Measurements from ENCODE around the gene SMIM38.

The SMIM38 gene

GRCh38 chr11:69109101-69109500, 46.6 kb upstream of the SMIM38 start:
- Histone ChIP-seq H3K27me3 (replicated peaks) (no peaks in the 10 kb centered on the region), H3K27ac (no peak overlapping the region), H3K4me3 (ENCODE audit: low read depth, low read length) (no peak overlapping the region), H3K36me3 (replicated peaks) (no peaks in the 10 kb centered on the region)
- no peak for DNase-seq
- in situ Hi-C loops (cut with HindIII; ENCODE audit: low pct_ligation_motif_present, low sequenced_read_pairs) = loop anchor here (25.0 kb wide), 1 partner anchor 553 kb away; no protein-coding TSS in a partner anchor
- TF ChIP-seq, protein P1, sequence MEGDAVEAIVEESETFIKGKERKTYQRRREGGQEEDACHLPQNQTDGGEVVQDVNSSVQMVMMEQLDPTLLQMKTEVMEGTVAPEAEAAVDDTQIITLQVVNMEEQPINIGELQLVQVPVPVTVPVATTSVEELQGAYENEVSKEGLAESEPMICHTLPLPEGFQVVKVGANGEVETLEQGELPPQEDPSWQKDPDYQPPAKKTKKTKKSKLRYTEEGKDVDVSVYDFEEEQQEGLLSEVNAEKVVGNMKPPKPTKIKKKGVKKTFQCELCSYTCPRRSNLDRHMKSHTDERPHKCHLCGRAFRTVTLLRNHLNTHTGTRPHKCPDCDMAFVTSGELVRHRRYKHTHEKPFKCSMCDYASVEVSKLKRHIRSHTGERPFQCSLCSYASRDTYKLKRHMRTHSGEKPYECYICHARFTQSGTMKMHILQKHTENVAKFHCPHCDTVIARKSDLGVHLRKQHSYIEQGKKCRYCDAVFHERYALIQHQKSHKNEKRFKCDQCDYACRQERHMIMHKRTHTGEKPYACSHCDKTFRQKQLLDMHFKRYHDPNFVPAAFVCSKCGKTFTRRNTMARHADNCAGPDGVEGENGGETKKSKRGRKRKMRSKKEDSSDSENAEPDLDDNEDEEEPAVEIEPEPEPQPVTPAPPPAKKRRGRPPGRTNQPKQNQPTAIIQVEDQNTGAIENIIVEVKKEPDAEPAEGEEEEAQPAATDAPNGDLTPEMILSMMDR (IDR thresholded peaks at IDR 0.05; ENCODE audit: low read depth, low read length, missing control alignments) = no peak

- H3K4me3 ChIP-seq (ENCODE audit: low read depth, low read length) = no peak overlapping the region
Observed at GRCh38 chr11:69110451-69110850, 45.3 kb upstream of the SMIM38 start.

DNA sequence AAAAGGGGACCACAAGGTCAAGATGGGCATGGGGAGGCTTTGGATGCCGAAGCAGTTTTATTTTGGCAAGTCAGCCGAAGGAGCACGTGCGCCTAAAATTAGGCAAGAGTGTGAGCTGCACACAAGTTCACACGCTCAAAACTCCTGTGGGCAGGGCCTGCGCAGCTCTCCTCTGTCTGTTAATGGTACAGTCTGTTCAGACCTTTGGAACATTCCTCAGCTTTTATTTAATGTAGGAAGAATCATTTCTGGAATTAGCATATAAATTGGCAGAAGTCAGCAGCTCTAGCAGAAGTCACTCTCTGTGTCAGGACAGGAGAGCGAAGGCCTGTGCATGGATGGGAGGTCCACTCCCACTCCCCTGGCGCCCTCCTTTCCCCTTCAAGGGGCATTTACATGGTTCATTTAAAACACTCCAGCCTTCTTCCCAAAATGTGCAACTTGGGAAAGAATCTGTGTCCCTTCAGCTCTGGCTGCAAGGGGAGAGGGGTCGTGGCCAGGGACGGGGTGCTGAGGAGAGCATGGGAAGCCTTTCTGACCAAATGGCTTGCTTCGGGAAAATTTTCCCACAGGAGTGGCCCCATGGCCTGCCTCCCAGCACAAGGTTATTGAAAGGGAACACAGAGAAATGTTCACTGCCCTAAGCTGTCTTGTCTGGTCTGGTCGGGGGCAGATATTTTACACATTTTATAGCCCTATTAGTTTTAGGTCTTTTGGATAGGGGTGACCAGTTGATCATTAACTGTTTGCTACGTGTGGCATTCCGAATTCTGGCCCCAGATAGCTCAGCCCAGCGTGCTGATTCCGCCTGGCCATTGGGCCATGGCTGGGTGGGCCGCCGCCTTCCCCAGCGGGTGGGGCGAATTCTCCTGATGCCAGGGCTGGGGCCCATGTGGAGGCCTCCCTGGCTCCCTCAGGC, 43.9 kb upstream of the SMIM38 start:
- Histone ChIP-seq H3K36me3 (replicated peaks) (no peaks in the 10 kb centered on the region), H3K27me3 (replicated peaks) (no peaks in the 10 kb centered on the region), H3K27ac (no peak overlapping the region), H3K4me3 (ENCODE audit: low read depth, low read length) (no peak overlapping the region)
- in situ Hi-C loops (cut with HindIII; ENCODE audit: low pct_ligation_motif_present, low sequenced_read_pairs) = loop anchor here (10.0 to 25.0 kb wide), 2 partner anchors 123 to 550 kb away; no protein-coding TSS in a partner anchor
- TF ChIP-seq, protein P1 (IDR thresholded peaks at IDR 0.05; ENCODE audit: low read depth, low read length, missing control alignments) = no peak
- no peak for DNase-seq

More at GRCh38 chr11:69110451-69110850, 45.3 kb upstream of the SMIM38 start:
- TF ChIP-seq, protein P1 (IDR thresholded peaks at IDR 0.05; ENCODE audit: low read depth, low read length, missing control alignments) = no peak
- no peaks in the 10 kb centered on the region for H3K27me3 ChIP-seq (replicated peaks)
- H3K27ac ChIP-seq = no peak overlapping the region
- in situ Hi-C loops (cut with HindIII; ENCODE audit: low pct_ligation_motif_present, low sequenced_read_pairs) = loop anchor here (10.0 to 25.0 kb wide), 2 partner anchors 124 to 552 kb away; no protein-coding TSS in a partner anchor
- DNase-seq = no peak
- H3K36me3 ChIP-seq (replicated peaks) = no peaks in the 10 kb centered on the region

DNA sequence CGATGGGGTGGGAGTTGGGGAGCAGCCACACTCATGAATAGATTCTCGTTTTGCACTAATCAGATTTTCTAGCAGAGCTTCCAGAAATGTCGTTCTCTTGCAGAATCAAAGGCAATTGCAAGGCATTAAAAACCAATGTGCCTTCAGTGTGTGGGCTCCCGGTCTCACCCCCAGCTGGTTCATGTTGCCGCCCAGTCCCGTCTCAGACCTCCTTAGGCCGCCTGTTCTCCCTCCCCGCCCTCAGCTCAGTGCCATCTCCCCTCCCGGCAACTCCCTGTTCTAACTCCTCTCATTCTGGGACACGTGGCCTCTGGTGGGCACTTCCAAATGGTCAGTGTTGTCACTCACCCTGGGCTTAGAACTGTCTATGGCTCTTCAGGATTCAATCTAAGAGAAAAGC, 42.5 kb upstream of the SMIM38 start:
- H3K4me3 ChIP-seq (ENCODE audit: low read depth, low read length) = no peak overlapping the region
- H3K36me3 ChIP-seq (replicated peaks) = no peaks in the 10 kb centered on the region
- no peaks in the 10 kb centered on the region for H3K27me3 ChIP-seq (replicated peaks)
- in situ Hi-C loops (cut with HindIII; ENCODE audit: low pct_ligation_motif_present, low sequenced_read_pairs) = loop anchor here (10.0 to 25.0 kb wide), 2 partner anchors 122 to 549 kb away; no protein-coding TSS in a partner anchor
- TF ChIP-seq, protein P1 (IDR thresholded peaks at IDR 0.05; ENCODE audit: low read depth, low read length, missing control alignments) = no peak
- no peak overlapping the region for H3K27ac ChIP-seq
- DNase-seq = no peak

- in situ Hi-C loops (cut with HindIII; ENCODE audit: low pct_ligation_motif_present, low sequenced_read_pairs) = loop anchor here (10.0 to 25.0 kb wide), 2 partner anchors 121 to 549 kb away; no protein-coding TSS in a partner anchor
- TF ChIP-seq, protein P1 (IDR thresholded peaks at IDR 0.05; ENCODE audit: low read depth, low read length, missing control alignments) = no peak
- DNase-seq = no peak
Observed at GRCh38 chr11:69113646-69114340, 41.9 kb upstream of the SMIM38 start.

More at GRCh38 chr11:69113646-69114340, 41.9 kb upstream of the SMIM38 start:
- no peaks in the 10 kb centered on the region for H3K27me3 ChIP-seq (replicated peaks)
- H3K36me3 ChIP-seq (replicated peaks) = no peaks in the 10 kb centered on the region
- H3K4me3 ChIP-seq (ENCODE audit: low read depth, low read length) = no peak overlapping the region
- no peak overlapping the region for H3K27ac ChIP-seq
